ENCODE data around the gene PLET1. TPM values are rescaled to one million over a fixed set of nuclear protein-coding genes. Genes with fewer than 3 reads are reported as not detected.

Gene PLET1
- total and polyA plus RNA-seq, 2 of the 8 experiments (the other 6 are each of a cell fraction or from before 2014, with no cell fraction given), result not detected

- TF ChIP-seq CTCF (IDR thresholded peaks at IDR 0.05; ENCODE audit: control extremely low read depth in 1 of 3, insufficient read depth in 1 of 3, low read depth in 1 of 3, low read length in 3 of 3) (no peak), POU5F1 (IDR thresholded peaks at IDR 0.05; ENCODE audit: low read depth, low read length) (no peak), JUND (IDR thresholded peaks at IDR 0.05; ENCODE audit: low read length) (no peak), SUZ12 (IDR thresholded peaks at IDR 0.05; ENCODE audit: low read length) (no peak), MAX (IDR thresholded peaks at IDR 0.05) (no peak), CEBPB (IDR thresholded peaks at IDR 0.05; ENCODE audit: low read depth, low read length) (no peak)
Measured at GRCh38 chr11:112306230-112306629, 45.6 kb upstream of the PLET1 start (continued).
